ENCODE measurements around the gene ADIPOQ.
"Not testable (repeated sequence)": the region's sequence is repeated elsewhere in the genome, so short reads cannot be mapped to it uniquely, and the experiment has no call there.

The ADIPOQ gene

DNA sequence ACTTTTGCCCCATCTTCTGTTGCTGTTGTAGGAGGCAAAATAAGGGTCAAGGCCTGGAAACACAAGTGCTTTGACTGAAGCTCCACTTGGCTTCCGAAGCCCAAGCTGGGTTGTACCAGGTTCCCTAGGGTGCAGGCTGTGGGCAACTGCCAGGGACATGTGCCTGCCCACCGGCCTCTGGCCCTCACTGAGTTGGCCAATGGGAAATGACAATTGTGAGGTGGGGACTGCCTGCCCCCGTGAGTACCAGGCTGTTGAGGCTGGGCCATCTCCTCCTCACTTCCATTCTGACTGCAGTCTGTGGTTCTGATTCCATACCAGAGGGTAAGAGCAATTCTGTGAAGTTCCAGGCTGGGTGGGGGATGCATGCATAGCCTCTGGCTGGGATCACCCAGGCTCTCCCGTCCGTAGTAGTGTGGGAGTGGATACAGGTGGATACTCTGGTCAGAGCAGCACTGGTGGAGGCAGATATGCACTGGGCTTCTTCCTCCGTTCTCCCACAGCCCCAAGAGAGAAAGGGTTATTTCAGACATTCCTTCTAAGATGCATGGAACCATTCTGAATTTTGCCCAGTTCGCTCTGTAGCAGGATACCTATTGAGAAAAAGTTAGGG lies at the start of gene ADIPOQ:
TSS of gene ADIPOQ (plus strand) at position 285 of the 613 bp plus-strand sequence. CDS start 10,349 bp downstream, outside the sequence.
- DNase-seq, result no peak

DNA sequence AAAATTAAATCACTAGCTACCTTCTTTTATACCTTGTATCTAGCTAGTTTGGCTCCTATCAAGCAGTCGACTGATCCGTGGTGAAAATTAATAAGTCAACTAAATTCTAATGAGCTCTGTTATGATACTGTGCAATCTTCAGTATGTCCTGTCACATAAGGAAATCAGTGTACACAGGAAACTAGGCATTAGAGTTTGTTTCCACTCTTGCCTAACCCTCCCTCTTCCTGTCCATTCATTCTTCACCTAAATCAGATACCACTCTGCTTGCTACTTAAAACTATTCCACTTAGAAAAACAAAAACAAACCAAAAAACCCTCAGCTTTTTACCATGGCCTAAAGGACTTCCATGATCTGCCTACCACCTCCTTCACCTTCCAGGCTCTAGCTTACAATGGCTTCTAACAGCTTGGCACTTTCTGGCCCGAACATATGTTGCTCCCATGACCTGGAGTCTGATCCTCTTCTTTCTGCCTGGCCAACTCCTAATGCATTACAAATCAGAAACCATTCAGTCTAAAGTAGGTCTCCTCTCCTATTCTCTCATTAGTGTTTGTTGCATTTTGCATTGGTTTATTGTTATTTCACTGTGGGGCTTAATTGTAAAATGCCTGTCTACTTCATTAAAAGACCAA lies 44.2 kb upstream of the ADIPOQ start:
- no peak for DNase-seq

DNA sequence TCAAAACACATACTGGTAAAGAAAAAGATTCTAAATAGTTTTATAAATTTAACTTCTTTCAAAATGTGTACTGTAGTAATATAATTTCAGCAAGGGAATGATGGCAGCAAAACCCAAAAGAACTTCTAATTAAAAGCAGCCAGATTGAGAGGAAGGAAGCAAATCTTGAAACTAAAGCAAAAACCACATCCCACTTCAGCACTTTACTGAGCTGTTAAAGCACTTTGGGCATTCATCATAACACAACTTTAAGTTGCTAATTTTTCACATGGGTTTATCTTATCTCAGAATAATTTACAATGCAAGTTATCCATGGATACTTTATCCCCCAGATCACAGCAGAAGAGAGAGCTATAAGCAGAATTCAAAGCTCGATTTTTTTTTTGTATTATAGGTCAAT lies 42.2 kb upstream of the ADIPOQ start:
- no peak for DNase-seq

DNA sequence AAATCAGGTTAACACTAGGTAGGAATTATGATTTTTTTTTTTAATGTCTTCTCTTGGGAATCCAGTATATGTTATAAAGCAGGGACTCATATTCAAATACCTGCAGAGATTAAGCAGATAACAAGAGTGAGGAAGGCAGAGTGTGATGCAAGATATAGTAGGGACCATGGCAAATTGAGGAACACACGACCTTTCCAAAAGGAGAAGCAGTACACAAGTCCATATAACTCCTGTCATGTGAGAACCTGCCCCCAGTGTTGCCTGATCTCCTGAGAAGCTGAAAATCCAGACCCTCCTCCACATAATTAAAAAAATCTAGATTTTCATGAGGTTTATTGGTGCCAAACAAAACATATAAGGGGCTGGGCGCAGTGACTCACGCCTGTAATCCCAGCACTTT lies 39.8 kb upstream of the ADIPOQ start:
- no peak for DNase-seq

DNA sequence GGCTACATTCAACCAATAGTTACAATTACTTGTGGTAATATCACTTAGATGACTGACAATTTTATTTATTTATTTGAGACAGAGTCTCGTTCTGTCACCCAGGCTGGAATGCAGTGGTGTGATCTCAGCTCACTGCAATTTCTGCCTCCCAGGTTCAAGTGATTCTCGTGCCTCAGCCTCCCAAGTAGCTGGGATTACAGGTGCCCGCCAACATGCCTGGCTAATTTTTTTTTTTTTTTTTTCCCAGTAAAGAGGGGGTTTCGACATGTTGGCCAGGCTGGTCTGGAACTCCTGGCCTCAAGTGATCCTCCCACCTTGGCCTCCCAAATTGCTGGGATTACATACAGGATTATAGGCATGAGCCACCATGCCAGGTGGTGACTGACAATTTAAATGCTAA lies 39.1 kb upstream of the ADIPOQ start:
- DNase-seq, result not testable (repeated sequence)

DNA sequence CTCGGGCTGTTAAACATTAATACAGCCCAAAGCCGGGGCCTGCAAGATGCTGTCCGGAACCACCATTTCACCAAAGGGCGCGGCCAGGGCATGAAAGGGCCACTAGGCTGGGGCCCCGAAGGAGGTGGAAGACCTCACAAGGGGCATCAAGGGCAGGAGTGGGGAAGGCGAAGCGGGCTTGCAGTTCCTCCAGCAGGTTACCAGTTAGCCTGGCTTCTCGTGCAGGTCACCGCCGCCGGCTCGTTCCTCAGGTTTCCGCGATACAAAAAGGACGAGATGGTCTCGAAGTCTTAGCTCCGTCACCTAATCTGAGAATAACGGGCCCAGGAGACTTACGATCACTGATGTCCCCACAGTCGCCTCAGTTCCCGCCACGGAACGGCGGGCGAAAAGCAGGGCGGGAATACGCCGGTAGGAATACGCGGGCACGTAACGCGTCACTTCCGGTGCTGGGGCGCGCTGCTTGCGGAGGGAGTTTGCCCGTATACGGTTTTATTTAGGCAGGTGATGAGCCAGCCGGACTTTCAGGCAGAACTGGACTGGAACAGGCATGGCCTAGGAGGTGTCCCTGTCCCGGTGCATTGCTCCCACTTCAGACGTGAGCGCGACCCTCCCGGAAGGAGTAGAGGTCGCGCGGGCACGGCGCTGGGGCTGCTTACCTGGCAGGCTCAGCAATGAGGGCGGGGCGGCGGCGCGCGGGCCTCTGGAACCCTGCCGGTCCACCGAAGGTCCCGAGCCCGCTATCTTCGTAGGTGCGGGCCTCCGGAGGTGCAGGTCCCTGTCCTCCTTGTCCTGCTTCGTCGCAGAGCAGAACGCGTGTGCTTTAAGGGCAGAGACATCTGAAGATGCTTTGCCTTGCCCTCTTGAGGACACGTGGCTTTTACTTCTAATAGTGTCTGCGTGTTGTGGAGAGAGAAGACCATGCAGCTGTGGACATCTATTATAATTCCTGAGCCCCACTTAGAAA lies 36.1 kb upstream of the ADIPOQ start, which contains the start of gene RFC4:
TSS of gene RFC4 (minus strand) at position 394 of the 967 bp plus-strand sequence. CDS start 1,769 bp downstream, outside the sequence.
- peak; percentile 82 for DNase-seq

DNA sequence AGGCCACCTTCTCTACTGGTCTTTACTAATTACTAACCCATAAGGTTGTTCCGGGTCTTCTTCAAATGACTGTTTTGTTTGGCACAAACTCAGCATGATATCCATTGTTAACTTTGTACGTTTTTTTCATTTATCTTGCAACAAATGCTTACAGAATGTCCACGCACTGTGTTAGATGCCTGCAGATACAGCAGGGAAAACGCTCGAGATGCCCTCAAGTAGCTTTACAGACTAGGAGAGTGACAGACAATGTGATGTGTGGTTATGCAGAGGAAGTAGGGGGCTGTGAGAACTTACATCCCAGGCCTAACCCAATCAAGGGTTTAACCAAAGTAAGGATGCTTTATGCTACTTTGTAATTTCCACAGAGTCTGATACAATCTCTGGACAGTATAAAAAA lies 35.3 kb upstream of the ADIPOQ start:
- DNase-seq, result no peak

DNA sequence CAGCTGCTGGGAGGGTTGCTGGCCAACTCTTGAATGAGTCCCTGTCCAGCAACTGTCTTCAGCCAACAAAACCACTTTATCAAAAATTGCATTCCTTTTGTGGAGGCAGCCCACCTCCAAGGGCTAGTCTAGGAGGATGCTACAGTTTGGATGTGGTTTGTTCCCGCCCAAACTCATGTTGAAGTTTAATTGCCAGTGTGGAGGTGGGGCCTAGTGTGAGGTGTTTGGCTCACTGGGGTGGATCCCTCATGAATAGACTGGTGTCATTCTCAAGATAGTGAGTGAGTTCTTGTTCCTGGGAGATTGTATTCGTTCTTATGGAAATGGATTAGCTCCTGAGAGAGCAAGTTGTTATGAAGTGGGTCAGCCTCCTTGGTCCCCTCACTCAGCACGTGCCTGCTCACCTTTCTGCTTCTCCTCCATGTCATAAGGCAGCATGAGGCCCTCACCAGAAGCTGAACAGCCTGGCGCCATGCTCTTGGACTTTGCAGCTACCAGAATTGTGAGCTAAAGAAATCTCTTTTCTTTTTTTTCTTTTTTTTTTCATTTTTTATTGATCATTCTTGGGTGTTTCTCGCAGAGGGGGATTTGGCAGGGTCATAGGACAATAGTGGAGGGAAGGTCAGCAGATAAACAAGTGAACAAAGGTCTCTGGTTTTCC lies 32.0 kb upstream of the ADIPOQ start:
- DNase-seq, result no peak

DNA sequence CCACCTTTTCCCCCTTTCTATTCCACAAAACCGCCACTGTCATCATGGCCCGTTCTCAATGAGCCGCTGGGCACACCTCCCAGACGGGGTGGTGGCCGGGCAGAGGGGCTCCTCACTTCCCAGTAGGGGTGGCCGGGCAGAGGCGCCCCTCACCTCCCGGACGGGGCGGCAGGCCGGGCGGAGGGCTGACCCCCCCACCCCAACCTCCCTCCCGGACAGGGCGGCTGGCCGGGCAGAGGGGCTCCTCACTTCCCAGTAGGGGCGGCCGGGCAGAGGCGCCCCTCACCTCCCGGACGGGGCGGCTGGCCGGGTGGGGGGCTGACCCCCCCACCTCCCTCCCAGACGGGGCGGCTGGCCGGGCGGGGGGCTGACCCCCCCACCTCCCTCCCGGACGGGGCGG lies 31.2 kb upstream of the ADIPOQ start:
- not testable (repeated sequence) for DNase-seq

DNA sequence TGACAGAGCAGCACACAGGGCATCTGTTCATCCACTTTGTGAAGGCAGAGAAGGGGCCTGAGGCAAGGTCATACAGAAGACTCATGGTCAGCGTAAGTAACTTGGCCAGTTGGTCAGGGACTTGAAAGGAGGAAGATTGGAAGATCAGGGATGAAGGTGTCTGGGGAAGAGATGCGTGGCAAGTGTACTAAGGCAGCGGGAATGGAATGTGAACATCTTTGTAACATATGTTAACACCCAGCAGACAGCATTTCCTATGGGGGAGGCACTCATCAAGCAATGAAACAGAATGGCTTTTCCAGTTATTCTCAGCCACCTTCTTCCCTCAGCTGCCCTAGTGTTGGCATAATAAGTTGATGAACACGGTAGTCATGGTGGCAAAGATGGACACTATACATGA lies 28.4 kb upstream of the ADIPOQ start:
- DNase-seq, result no peak

DNA sequence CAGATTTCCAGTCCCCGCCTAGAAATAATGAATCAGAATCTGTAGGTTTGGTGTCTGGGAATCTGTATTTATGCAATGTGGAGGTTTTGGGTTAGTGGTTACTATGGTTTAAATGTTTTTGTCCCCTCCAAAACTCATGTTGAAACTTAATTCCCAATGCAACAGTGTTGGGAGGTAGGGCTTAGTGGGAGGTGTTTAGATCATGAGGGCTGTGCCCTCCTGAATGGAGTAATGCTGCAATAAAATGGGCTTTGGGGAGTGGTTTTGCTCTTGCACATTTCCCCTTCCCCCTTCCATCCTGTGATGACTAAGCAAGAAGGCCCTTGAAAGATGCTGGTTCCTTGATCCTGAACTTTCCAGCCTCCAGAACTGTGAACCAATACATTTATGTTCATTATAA lies 27.1 kb upstream of the ADIPOQ start:
- no peak for DNase-seq

DNA sequence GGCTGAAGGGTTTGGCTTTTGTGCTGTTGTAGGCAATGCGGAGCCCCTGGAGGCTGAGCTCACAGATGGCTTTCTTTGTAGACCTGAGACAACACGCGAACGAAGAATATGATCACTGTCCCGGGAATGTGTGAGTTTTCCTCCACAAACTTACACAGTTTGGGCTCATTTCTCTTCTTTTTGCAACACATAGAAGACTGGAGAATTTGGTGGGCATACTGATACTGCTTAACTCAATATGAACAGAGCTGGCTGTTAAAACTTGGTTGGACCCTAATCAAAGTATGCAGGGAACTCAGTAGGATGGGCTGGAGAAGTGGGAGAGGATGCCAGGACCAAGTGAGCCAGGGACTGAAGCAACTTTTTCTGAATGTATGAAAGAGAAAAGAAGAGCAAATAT lies 24.0 kb upstream of the ADIPOQ start:
- DNase-seq, result no peak

DNA sequence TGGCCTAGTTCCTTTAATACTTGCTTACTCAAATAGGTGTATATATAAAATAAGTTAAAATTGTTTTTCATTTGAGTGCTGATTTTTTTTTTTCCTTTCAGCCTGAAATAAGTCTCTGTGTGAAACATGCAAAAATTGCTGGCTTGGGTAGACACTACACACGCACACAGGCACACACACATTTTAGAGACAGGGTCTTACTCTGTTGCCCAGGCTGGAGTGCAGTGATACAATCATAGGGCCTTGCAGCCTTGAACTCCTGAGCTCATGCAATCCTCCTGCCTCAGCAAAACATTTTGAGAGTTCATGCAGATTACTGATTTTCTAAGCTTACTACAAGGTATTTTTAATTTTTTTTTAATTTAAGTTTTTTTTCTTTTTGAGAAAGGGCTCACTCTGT lies 23.6 kb upstream of the ADIPOQ start:
- DNase-seq, result no peak

DNA sequence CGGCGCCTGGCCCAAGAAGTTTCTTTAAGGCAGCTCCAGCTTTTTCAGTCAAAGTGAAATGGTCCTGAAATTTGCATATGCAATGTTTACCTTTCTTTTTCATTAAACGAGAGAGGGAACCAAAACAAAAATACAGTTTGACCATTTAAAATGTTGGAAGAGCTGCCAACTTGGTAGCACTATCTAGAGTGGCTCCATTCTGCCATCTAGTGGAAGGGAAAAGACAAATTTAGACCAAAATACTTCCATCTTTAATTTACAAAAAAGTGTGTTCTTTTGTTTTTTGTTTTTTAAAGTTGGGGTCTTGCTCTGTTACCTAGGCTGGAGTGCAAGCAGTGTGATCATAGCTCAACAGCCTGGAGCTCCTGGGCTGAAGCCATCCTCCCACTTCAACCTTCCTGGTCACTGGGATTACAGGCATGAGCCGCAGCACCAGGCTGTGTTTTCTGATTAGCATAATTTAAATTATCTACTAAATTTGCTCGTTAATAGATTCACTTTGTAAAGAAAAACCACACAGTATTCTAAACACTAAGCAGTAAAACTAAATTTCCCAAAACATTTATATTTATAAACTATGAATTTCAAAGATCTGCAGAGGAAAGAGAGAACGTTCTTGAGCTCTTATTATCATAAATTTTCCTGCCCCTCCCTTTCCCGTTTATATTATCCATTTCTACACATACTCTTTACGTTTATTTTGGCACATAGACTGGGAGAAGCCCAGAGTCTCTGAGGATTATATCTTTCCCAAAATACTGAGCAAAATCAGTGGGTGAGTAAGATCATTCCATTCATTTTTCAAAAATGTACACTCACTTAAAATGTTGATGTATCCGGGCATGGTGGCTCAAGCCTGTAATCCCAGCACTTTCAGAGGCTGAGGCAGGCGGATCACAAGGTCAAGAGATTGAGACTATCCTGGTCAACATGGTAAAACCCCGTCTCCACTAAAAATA lies 20.8 kb upstream of the ADIPOQ start:
- peak; percentile 64 for DNase-seq

DNA sequence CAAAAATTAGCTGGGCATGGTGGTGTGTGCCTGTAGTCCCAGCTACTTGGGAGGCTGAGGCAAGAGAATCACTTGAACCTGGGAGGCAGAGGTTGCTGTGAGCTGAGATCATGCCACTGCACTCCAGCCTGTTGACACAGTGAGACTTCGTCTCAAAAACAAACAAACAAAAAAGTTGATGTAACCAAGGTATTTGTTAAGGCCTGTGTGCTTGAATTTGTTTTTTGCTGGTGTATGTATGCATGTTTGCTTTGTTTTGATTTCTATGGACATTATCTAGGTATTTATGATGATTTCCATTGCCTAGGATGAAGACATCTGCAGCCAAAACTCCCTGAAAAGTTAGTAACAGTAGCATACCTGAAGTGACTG lies 20.1 kb upstream of the ADIPOQ start:
- not testable (repeated sequence) for DNase-seq

DNA sequence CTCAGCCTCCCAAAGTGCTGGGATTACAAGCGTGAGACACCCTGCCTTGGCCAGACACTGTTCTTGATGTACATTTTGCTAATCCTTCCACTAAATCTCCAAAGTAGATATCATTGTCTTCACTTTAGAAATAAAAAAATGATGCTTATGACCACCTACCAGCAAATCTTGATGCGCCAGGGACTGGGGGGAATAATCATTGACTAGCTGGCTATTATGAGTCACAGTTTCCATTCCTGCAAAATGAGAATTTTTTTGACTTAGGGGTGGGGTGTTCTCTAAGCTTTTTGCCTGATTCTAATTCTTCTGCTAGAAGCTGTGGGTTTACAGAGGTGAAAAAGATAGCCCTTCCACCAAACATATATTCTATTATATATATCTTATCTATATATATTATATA lies 19.1 kb upstream of the ADIPOQ start:
- no peak for DNase-seq

DNA sequence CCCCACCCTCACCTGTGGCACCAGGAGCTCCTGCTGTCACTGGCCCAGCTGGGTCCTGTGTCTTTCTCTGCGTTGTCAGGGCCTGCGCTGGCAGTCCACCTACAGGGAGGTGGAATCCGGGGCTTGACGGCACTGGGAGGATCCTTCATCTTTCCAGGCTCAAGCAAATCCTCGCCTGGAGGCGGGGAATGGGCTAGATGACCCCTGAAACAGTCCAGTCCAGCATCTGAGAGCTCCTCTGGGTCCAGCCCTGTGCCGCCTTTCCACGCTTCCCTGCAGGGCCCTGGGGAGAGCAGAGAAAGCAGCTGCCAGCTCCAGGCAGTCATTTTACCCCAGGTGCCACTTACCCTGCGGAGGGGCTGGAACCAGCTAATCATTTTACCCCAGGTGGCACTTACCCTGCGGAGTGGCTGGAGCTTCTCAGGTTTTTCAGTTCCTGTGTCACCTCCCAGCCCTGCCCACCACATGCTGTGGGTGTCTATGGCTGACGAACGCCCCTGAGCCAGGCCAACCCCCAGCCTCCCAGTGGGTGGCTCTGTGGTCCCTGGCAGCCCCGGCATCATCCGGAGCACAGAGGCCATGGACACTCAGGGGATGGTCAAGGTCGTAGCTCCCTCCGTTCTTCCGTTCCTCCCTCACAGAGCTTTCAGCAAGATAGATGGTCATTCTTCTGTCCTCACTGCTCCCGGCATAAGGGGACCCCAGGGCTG lies 17.9 kb upstream of the ADIPOQ start:
- DNase-seq, result no peak

DNA sequence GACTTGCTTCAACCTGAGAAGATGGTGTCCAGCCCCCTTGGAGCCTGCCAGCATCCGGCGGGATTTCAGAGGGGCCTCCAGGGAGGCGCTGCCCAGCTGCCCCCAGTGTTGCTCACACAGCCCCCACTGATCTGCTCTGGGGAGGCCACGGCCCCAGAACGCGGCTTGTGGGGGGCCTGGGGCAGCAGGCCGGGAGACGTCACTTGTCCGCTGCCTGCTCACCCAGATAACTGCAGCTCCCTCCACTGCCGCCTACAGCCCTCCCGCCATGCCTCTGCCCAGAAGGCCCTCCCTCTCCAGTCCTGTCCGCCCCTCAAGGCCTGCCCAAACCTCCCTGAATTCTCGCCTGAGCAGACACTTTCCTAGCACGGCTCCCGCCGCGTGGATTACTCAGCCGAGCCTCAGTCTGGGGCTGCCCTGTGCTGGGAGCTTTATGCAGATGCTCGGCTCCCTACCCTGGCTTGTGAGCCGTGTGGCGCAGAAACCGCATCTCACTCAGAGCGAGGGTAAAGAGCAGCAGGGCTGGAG lies 17.2 kb upstream of the ADIPOQ start:
- DNase-seq, result no peak

DNA sequence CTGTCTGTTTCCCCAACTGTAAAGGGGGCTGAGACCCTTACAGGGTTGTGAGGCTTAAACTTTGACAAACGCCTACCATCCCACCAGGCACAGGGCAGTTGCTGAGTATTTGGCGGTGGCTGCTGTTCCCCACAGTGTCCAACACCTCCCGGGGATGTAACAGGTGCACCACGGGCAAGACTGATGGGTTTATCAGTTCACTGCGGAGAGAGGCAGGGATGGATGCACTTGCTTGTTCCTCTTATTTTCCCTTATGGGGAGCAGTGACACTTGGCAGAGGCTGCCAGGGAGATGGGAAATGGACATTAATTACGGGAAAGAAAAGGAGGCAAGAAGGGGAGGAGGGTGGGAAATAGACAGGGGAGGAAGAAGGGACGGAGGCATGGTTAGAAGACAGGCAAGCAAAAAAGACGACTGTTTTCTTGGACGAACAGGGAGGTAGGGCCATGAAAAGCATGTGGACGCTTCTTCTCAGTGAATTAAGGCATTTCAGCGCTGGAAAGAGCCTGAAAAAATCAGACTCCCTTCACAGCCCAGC lies 16.6 kb upstream of the ADIPOQ start:
- DNase-seq, result no peak

DNA sequence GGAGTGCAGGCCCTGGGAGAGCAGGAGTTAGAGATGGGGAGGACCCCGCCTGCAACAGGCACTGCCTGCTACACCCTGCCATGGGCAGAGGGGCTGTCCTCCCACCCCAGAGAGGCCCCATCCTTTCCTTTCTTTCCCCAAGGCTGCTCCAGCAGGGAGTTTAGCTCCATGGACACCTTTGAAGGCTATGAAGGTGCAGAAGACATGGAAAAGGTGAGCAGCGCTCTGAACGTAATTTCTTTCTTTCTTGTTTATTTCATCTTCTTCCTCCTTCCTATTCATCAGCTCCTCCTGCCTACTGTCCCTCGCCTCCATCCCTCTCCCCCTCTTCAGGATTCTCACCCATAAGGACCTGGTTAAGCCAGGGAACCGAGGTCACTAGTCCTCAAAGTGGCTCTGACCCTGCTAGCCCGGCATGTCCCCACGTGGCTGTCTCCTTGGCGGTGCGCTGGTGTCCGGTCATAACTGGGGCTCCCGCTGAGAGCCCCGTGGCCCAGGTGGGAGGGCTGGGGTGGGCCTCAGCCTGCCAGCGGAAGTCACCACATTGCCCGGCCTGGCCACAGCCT lies 16.0 kb upstream of the ADIPOQ start:
- DNase-seq, result peak; percentile 20
